Cardiac fibroblast (primary cell): Measurements from ENCODE around the gene TRPV4.

ENCODE experiments used
- DNase-seq, 2 donors: peaks; one replicate each; pipeline versions ENCODE4 v3.0.0 to v3.0.0-alpha.2; 2010; ENCODE audit warnings: low read depth in 2 of 2
- H3K4me3 ChIP-seq, 2 donors: replicated peaks in 1 of 2; 1 replicate in 1 of 2; 2 replicates in 1 of 2; pipeline ENCODE4 v1.5.1; 2011; ENCODE audit warnings: low read depth in 2 of 2, low read length in 2 of 2, mild to moderate bottlenecking in 2 of 2, moderate library complexity in 1 of 2
- CTCF ChIP-seq: IDR thresholded peaks from one replicate; pipeline ENCODE4 v1.5.1; 2011; ENCODE audit warnings: low read depth, mild to moderate bottlenecking, low read length, inconsistent platforms

TRPV4 gene

GRCh38 chr12:109808876-109809646 lies 24.1 kb downstream of the TRPV4 start:
- no peak for TF ChIP-seq CTCF
- DNase-seq: no peak
- H3K4me3 ChIP-seq: no peak overlapping the region

- TF ChIP-seq CTCF: no peak
- DNase-seq: no peak
Measured at GRCh38 chr12:109807954-109808643, 25.1 kb downstream of the TRPV4 start.

GRCh38 chr12:109804820-109805761 lies 28.1 kb downstream of the TRPV4 start:
- TF ChIP-seq CTCF: peak; percentile 99
- H3K4me3 ChIP-seq: no peak overlapping the region
- peak; percentile 64 for DNase-seq

More at GRCh38 chr12:109807954-109808643, 25.1 kb downstream of the TRPV4 start:
- H3K4me3 ChIP-seq: no peak overlapping the region

- DNase-seq: no peak
- H3K4me3 ChIP-seq: no peak overlapping the region
- no peak for TF ChIP-seq CTCF
Measured at GRCh38 chr12:109803678-109804077, 29.5 kb downstream of the TRPV4 start.

GRCh38 chr12:109802828-109803227 lies 30.4 kb downstream of the TRPV4 start:
- H3K4me3 ChIP-seq: no peak overlapping the region
- TF ChIP-seq CTCF: no peak
- no peak for DNase-seq

- DNase-seq: no peak
- no peak overlapping the region for H3K4me3 ChIP-seq
- no peak for TF ChIP-seq CTCF
Measured at GRCh38 chr12:109800536-109800935, 32.7 kb downstream of the TRPV4 start.
